Measurements from ENCODE around the gene ZSWIM6. TPM values are rescaled to one million over a fixed set of nuclear protein-coding genes. Genes with fewer than 3 reads are reported as not detected.

ZSWIM6 gene
- total RNA-seq, 1 donor from 2014 or later: 8.9 TPM

GRCh38 chr5:61551637-61552313 lies 219.7 kb downstream of the ZSWIM6 start:
- intact Hi-C loops (cut with micrococcal nuclease): no loop called here
- no peaks in the 10 kb centered on the region for H3K36me3 Mint-ChIP-seq (ENCODE audit: low read depth)
- H3K27me3 Mint-ChIP-seq (ENCODE audit: low read depth): peaks cover under 1% of the 10 kb centered on the region
- DNase-seq (ENCODE audit: low spot score): no peak
- H3K27ac Mint-ChIP-seq: no peak overlapping the region
- no peaks in the 10 kb centered on the region for H3K4me1 Mint-ChIP-seq (ENCODE audit: low read depth)
- H3K4me3 Mint-ChIP-seq (ENCODE audit: low read depth): no peak overlapping the region
- no peaks in the 10 kb centered on the region for H3K9me3 Mint-ChIP-seq

- peaks cover 4% of the 10 kb centered on the region for H3K27me3 Mint-ChIP-seq (ENCODE audit: low read depth)
- no peak for DNase-seq (ENCODE audit: low spot score)
- no peaks in the 10 kb centered on the region for H3K36me3 Mint-ChIP-seq (ENCODE audit: low read depth)
- no peak overlapping the region for H3K4me3 Mint-ChIP-seq (ENCODE audit: low read depth)
- H3K9me3 Mint-ChIP-seq: no peaks in the 10 kb centered on the region
- no peak overlapping the region for H3K27ac Mint-ChIP-seq
- no peaks in the 10 kb centered on the region for H3K4me1 Mint-ChIP-seq (ENCODE audit: low read depth)
- intact Hi-C loops (cut with micrococcal nuclease): no loop called here
These were observed 227.1 kb downstream of the ZSWIM6 start for GRCh38 chr5:61559146-61559545.

- no peak overlapping the region for H3K4me3 Mint-ChIP-seq (ENCODE audit: low read depth)
- no peak overlapping the region for H3K27ac Mint-ChIP-seq
- no peak for DNase-seq (ENCODE audit: low spot score)
- no peaks in the 10 kb centered on the region for H3K4me1 Mint-ChIP-seq (ENCODE audit: low read depth)
- intact Hi-C loops (cut with micrococcal nuclease): no loop called here
- no peaks in the 10 kb centered on the region for H3K9me3 Mint-ChIP-seq
- peaks cover 4% of the 10 kb centered on the region for H3K27me3 Mint-ChIP-seq (ENCODE audit: low read depth)
- H3K36me3 Mint-ChIP-seq (ENCODE audit: low read depth): no peaks in the 10 kb centered on the region
These were observed 227.7 kb downstream of the ZSWIM6 start for GRCh38 chr5:61559722-61560121.

- no peaks in the 10 kb centered on the region for H3K36me3 Mint-ChIP-seq (ENCODE audit: low read depth)
- no peak overlapping the region for H3K4me3 Mint-ChIP-seq (ENCODE audit: low read depth)
- H3K27me3 Mint-ChIP-seq (ENCODE audit: low read depth): no peaks in the 10 kb centered on the region
- intact Hi-C loops (cut with micrococcal nuclease): no loop called here
- no peaks in the 10 kb centered on the region for H3K9me3 Mint-ChIP-seq
- H3K27ac Mint-ChIP-seq: no peak overlapping the region
- no peak for DNase-seq (ENCODE audit: low spot score)
- H3K4me1 Mint-ChIP-seq (ENCODE audit: low read depth): no peaks in the 10 kb centered on the region
These were observed 231.3 kb downstream of the ZSWIM6 start for GRCh38 chr5:61563401-61563800.

GRCh38 chr5:61567337-61567736 lies 235.3 kb downstream of the ZSWIM6 start:
- Mint-ChIP-seq H3K27me3 (ENCODE audit: low read depth) (no peaks in the 10 kb centered on the region), H3K27ac (no peak overlapping the region), H3K36me3 (ENCODE audit: low read depth) (no peaks in the 10 kb centered on the region), H3K9me3 (no peaks in the 10 kb centered on the region), H3K4me1 (ENCODE audit: low read depth) (no peaks in the 10 kb centered on the region), H3K4me3 (ENCODE audit: low read depth) (no peak overlapping the region)
- DNase-seq (ENCODE audit: low spot score): no peak
- intact Hi-C loops (cut with micrococcal nuclease): no loop called here

- intact Hi-C loops (cut with micrococcal nuclease): no loop called here
- Mint-ChIP-seq H3K4me1 (ENCODE audit: low read depth) (no peaks in the 10 kb centered on the region), H3K4me3 (ENCODE audit: low read depth) (no peak overlapping the region), H3K27me3 (ENCODE audit: low read depth) (no peaks in the 10 kb centered on the region), H3K9me3 (no peaks in the 10 kb centered on the region), H3K36me3 (ENCODE audit: low read depth) (no peaks in the 10 kb centered on the region), H3K27ac (no peak overlapping the region)
- DNase-seq (ENCODE audit: low spot score): no peak
These were observed 237.3 kb downstream of the ZSWIM6 start for GRCh38 chr5:61569353-61569752.

- no peak overlapping the region for H3K27ac Mint-ChIP-seq
- H3K9me3 Mint-ChIP-seq: no peaks in the 10 kb centered on the region
- DNase-seq (ENCODE audit: low spot score): no peak
- no peaks in the 10 kb centered on the region for H3K36me3 Mint-ChIP-seq (ENCODE audit: low read depth)
- no peaks in the 10 kb centered on the region for H3K27me3 Mint-ChIP-seq (ENCODE audit: low read depth)
- intact Hi-C loops (cut with micrococcal nuclease): no loop called here
- no peak overlapping the region for H3K4me3 Mint-ChIP-seq (ENCODE audit: low read depth)
- H3K4me1 Mint-ChIP-seq (ENCODE audit: low read depth): no peaks in the 10 kb centered on the region
These were observed 238.7 kb downstream of the ZSWIM6 start for GRCh38 chr5:61570767-61571166.

- Mint-ChIP-seq H3K4me1 (ENCODE audit: low read depth) (no peaks in the 10 kb centered on the region), H3K36me3 (ENCODE audit: low read depth) (no peaks in the 10 kb centered on the region), H3K27me3 (ENCODE audit: low read depth) (no peaks in the 10 kb centered on the region), H3K9me3 (no peaks in the 10 kb centered on the region), H3K4me3 (ENCODE audit: low read depth) (no peak overlapping the region), H3K27ac (no peak overlapping the region)
- intact Hi-C loops (cut with micrococcal nuclease): no loop called here
- no peak for DNase-seq (ENCODE audit: low spot score)
These were observed 240.9 kb downstream of the ZSWIM6 start for GRCh38 chr5:61572959-61573358.

GRCh38 chr5:61575103-61575502 lies 243.0 kb downstream of the ZSWIM6 start:
- H3K4me1 Mint-ChIP-seq (ENCODE audit: low read depth): no peaks in the 10 kb centered on the region
- H3K27ac Mint-ChIP-seq: no peak overlapping the region
- no peak overlapping the region for H3K4me3 Mint-ChIP-seq (ENCODE audit: low read depth)
- intact Hi-C loops (cut with micrococcal nuclease): loop anchor here (5.0 kb wide), 2 partner anchors 168 to 413 kb away; partner anchors contain the start of gene SMIM15
- DNase-seq (ENCODE audit: low spot score): no peak
- H3K27me3 Mint-ChIP-seq (ENCODE audit: low read depth): no peaks in the 10 kb centered on the region
- H3K36me3 Mint-ChIP-seq (ENCODE audit: low read depth): no peaks in the 10 kb centered on the region
- H3K9me3 Mint-ChIP-seq: no peaks in the 10 kb centered on the region

- Mint-ChIP-seq H3K4me3 (ENCODE audit: low read depth) (no peak overlapping the region), H3K27ac (no peak overlapping the region), H3K9me3 (no peaks in the 10 kb centered on the region), H3K36me3 (ENCODE audit: low read depth) (no peaks in the 10 kb centered on the region), H3K27me3 (ENCODE audit: low read depth) (no peaks in the 10 kb centered on the region), H3K4me1 (ENCODE audit: low read depth) (no peaks in the 10 kb centered on the region)
- no peak for DNase-seq (ENCODE audit: low spot score)
- intact Hi-C loops (cut with micrococcal nuclease): loop anchor here (5.0 kb wide), 2 partner anchors 168 to 413 kb away; partner anchors contain the start of gene SMIM15
These were observed 243.5 kb downstream of the ZSWIM6 start for GRCh38 chr5:61575581-61575980.

- Mint-ChIP-seq H3K36me3 (ENCODE audit: low read depth) (no peaks in the 10 kb centered on the region), H3K4me3 (ENCODE audit: low read depth) (no peak overlapping the region), H3K27ac (no peak overlapping the region), H3K27me3 (ENCODE audit: low read depth) (no peaks in the 10 kb centered on the region), H3K9me3 (no peaks in the 10 kb centered on the region), H3K4me1 (ENCODE audit: low read depth) (no peaks in the 10 kb centered on the region)
- intact Hi-C loops (cut with micrococcal nuclease): loop anchor here (5.0 kb wide), 2 partner anchors 169 to 414 kb away; partner anchors contain the start of gene SMIM15
- DNase-seq (ENCODE audit: low spot score): no peak
These were observed 244.5 kb downstream of the ZSWIM6 start for GRCh38 chr5:61576556-61576955.

GRCh38 chr5:61578858-61579503 lies 246.9 kb downstream of the ZSWIM6 start:
- no peak for DNase-seq (ENCODE audit: low spot score)
- intact Hi-C loops (cut with micrococcal nuclease): loop anchor here (2.0 to 5.0 kb wide), 3 partner anchors 44 to 417 kb away; partner anchors contain the start of gene SMIM15
- Mint-ChIP-seq H3K4me3 (ENCODE audit: low read depth) (no peak overlapping the region), H3K27ac (no peak overlapping the region), H3K27me3 (ENCODE audit: low read depth) (no peaks in the 10 kb centered on the region), H3K4me1 (ENCODE audit: low read depth) (no peaks in the 10 kb centered on the region), H3K36me3 (ENCODE audit: low read depth) (no peaks in the 10 kb centered on the region), H3K9me3 (no peaks in the 10 kb centered on the region)

GRCh38 chr5:61582205-61582820 lies 250.3 kb downstream of the ZSWIM6 start:
- Mint-ChIP-seq H3K27me3 (ENCODE audit: low read depth) (no peaks in the 10 kb centered on the region), H3K9me3 (no peaks in the 10 kb centered on the region), H3K27ac (no peak overlapping the region), H3K4me1 (ENCODE audit: low read depth) (no peaks in the 10 kb centered on the region), H3K36me3 (ENCODE audit: low read depth) (no peaks in the 10 kb centered on the region), H3K4me3 (ENCODE audit: low read depth) (no peak overlapping the region)
- DNase-seq (ENCODE audit: low spot score): no peak
- intact Hi-C loops (cut with micrococcal nuclease): no loop called here

Data from activated T-helper 2 cell treated with anti-CD3 and anti-CD28 coated beads, Interferon-gamma antibody, Interleukin-2, Interleukin-4, amounts not matched to agents 10 μg/mL and 5 μg/mL and 100 μg/mL, durations not matched to agents 14 hours and 24 hours and 36 hours (primary cell).